Activated naive CD4-positive, alpha-beta T cell treated with anti-CD3 and anti-CD28 coated beads, Interleukin-2, amount 50 U/mL, for 16 hours (primary cell): ENCODE data around the gene DYNC2H1.
"Not testable (repeated sequence)": the region's sequence is repeated elsewhere in the genome, so short reads cannot be mapped to it uniquely, and the experiment has no call there.

ENCODE experiments used
- DNase-seq: peaks from one replicate; pipeline ENCODE4 v3.0.0-alpha.2; 2020

Gene DYNC2H1

GRCh38 chr11:103125462-103125861 lies 16.2 kb downstream of the DYNC2H1 start:
- no peak for DNase-seq

GRCh38 chr11:103141986-103142385 lies 32.8 kb downstream of the DYNC2H1 start:
- not testable (repeated sequence) for DNase-seq

GRCh38 chr11:103147627-103148026 lies 38.4 kb downstream of the DYNC2H1 start:
- no peak for DNase-seq

- DNase-seq, result no peak
These were observed 48.3 kb downstream of the DYNC2H1 start for GRCh38 chr11:103157542-103157941.

- DNase-seq, result no peak
These were observed 55.0 kb downstream of the DYNC2H1 start for GRCh38 chr11:103164093-103164796.

GRCh38 chr11:103167166-103167565 lies 57.9 kb downstream of the DYNC2H1 start:
- no peak for DNase-seq

GRCh38 chr11:103170865-103171264 lies 61.6 kb downstream of the DYNC2H1 start:
- no peak for DNase-seq

- DNase-seq, result no peak
These were observed 66.4 kb downstream of the DYNC2H1 start for GRCh38 chr11:103175461-103176129.

GRCh38 chr11:103183981-103184611 lies 74.9 kb downstream of the DYNC2H1 start:
- no peak for DNase-seq

GRCh38 chr11:103202048-103202651 lies 92.9 kb downstream of the DYNC2H1 start:
- no peak for DNase-seq

- DNase-seq, result no peak
These were observed 101.3 kb downstream of the DYNC2H1 start for GRCh38 chr11:103210543-103210942.

GRCh38 chr11:103215812-103216211 lies 106.6 kb downstream of the DYNC2H1 start:
- DNase-seq, result no peak

GRCh38 chr11:103220133-103220532 lies 110.9 kb downstream of the DYNC2H1 start:
- DNase-seq, result no peak

- no peak for DNase-seq
These were observed 113.6 kb downstream of the DYNC2H1 start for GRCh38 chr11:103222806-103223205.

GRCh38 chr11:103228807-103229206 lies 119.6 kb downstream of the DYNC2H1 start:
- DNase-seq, result no peak

- DNase-seq, result no peak
These were observed 125.7 kb downstream of the DYNC2H1 start for GRCh38 chr11:103234974-103235373.

- no peak for DNase-seq
These were observed 132.3 kb downstream of the DYNC2H1 start for GRCh38 chr11:103241574-103241973.

- no peak for DNase-seq
These were observed 144.9 kb downstream of the DYNC2H1 start for GRCh38 chr11:103254123-103254522.

- DNase-seq, result no peak
These were observed 148.1 kb downstream of the DYNC2H1 start for GRCh38 chr11:103257360-103257759.

GRCh38 chr11:103266167-103266831 lies 157.1 kb downstream of the DYNC2H1 start:
- no peak for DNase-seq

GRCh38 chr11:103272876-103273275 lies 163.7 kb downstream of the DYNC2H1 start:
- no peak for DNase-seq

GRCh38 chr11:103274025-103274424 lies 164.8 kb downstream of the DYNC2H1 start:
- no peak for DNase-seq

GRCh38 chr11:103279821-103280220 lies 170.6 kb downstream of the DYNC2H1 start:
- no peak for DNase-seq
